GM12878 (cell line): ENCODE measurements around the gene SNX8. TPM values are rescaled to one million over a fixed set of nuclear protein-coding genes. Genes with fewer than 3 reads are reported as not detected.
"Not testable (repeated sequence)": the region's sequence is repeated elsewhere in the genome, so short reads cannot be mapped to it uniquely, and the experiment has no call there.

Experiments used
- ATAC-seq: fragments of 200-7000 bp; cut with Tn5 transposase; 3 replicates; pipeline ENCODE4 v1.9.1; 2020; ENCODE audit warnings: mild to moderate bottlenecking, moderate library complexity
- BruUV-seq: library from RNA; stranded (reverse); fragments of 400-500 nt; replicated peaks from 2 replicates; lab custom pipeline; 2021; lab: Mats Ljungman, UMichigan
- CTCF ChIA-PET: fragments of 300-600 bp; sonication (Branson Sonifier 250); formaldehyde crosslinking; extraction: SDS; loops from one replicate; lab custom pipeline; 2021; ENCODE audit warnings: inconsistent platforms; lab: Yijun Ruan, JAX
- POLR2A ChIA-PET: fragments of 350-600 bp; formaldehyde crosslinking; extraction: SDS; loops from one replicate; lab custom pipeline; 2021; ENCODE audit warnings: inconsistent platforms; lab: Charles Lee
- RAD21 ChIA-PET: fragments of 300-600 bp; sonication (Branson Sonifier 250); formaldehyde crosslinking; loops from one replicate; lab custom pipeline; 2023; ENCODE audit warnings: antibody characterized with exemption; ENCODE audit not compliant: unreplicated experiment; lab: Charles Lee
- SMC1A ChIA-PET: fragments of 300-600 bp; sonication (Branson Sonifier 250); formaldehyde crosslinking; loops from one replicate; lab custom pipeline; 2023; ENCODE audit not compliant: unreplicated experiment, uncharacterized antibody; lab: Charles Lee
- DNase-seq: peaks from one replicate; pipeline ENCODE4 v3.0.0-alpha.2; 2011; ENCODE audit warnings: low read depth, low spot score
- FAIRE-seq: peaks from 3 replicates; lab custom pipeline; 2011; peaks lifted over from hg19 to GRCh38; lab: Jason Lieb, UNC
- H2AFZ ChIP-seq: 2 replicates; pipeline ENCODE4 v1.6.0; 2011; ENCODE audit warnings: low read depth, low read length, control low read depth; ENCODE audit not compliant: control insufficient read depth
- H3K27ac ChIP-seq: 2 replicates; pipeline ENCODE4 v1.5.1; 2011; ENCODE audit warnings: control low read depth; ENCODE audit not compliant: control insufficient read depth, insufficient read depth
- H3K27me3 ChIP-seq, 2 experiments: replicated peaks in 1 of 2; 2 replicates each; pipeline versions ENCODE4 v1.6.0 to v1.6.1; 2011; ENCODE audit warnings: low read length in 1 of 2; ENCODE audit not compliant: control insufficient read depth in 2 of 2, insufficient read depth in 2 of 2
- H3K36me3 ChIP-seq, 2 experiments: 2 replicates each; pipeline ENCODE4 v1.5.1; 2011; ENCODE audit warnings: low read length in 1 of 2; ENCODE audit not compliant: control insufficient read depth in 2 of 2, insufficient read depth in 2 of 2
- H3K4me1 ChIP-seq: 2 replicates; pipeline ENCODE4 v1.6.1; 2011; ENCODE audit warnings: mild to moderate bottlenecking, low read length, moderate library complexity, mixed read lengths; ENCODE audit not compliant: control insufficient read depth, insufficient read depth
- H3K4me2 ChIP-seq: 2 replicates; pipeline ENCODE4 v1.6.0; 2011; ENCODE audit warnings: control low read depth; ENCODE audit not compliant: control insufficient read depth, insufficient read depth
- H3K4me3 ChIP-seq: fragments of 200-600 bp; sonication (generic); 2 replicates; pipeline ENCODE4 v1.5.1; 2016
- H3K79me2 ChIP-seq: 2 replicates; pipeline ENCODE4 v1.6.0; 2011; ENCODE audit warnings: low read length; ENCODE audit not compliant: control insufficient read depth, insufficient read depth
- H3K9ac ChIP-seq: 2 replicates; pipeline ENCODE4 v1.8.0; 2011; ENCODE audit warnings: low read length, control low read depth, mixed read lengths; ENCODE audit not compliant: control insufficient read depth, insufficient read depth
- H3K9me3 ChIP-seq: replicated peaks from 3 replicates; pipeline ENCODE4 v1.5.1; 2011; ENCODE audit warnings: mild to moderate bottlenecking, low read length; ENCODE audit not compliant: control insufficient read depth, insufficient read depth
- H4K20me1 ChIP-seq: 2 replicates; pipeline ENCODE4 v1.6.0; 2011; ENCODE audit not compliant: control insufficient read depth, insufficient read depth
- MEF2A ChIP-seq: IDR thresholded peaks from 2 replicates; pipeline ENCODE4 v1.6.1; 2011; ENCODE audit warnings: low read depth, mild to moderate bottlenecking, low read length, moderate library complexity; ENCODE audit not compliant: insufficient read depth
- NFYA ChIP-seq: IDR thresholded peaks from 2 replicates; pipeline ENCODE4 v1.6.1; 2011; ENCODE audit warnings: low read depth, mild to moderate bottlenecking, low read length, improper control_type of control experiment, borderline replicate concordance
- NR2C2 ChIP-seq: IDR thresholded peaks from 2 replicates; pipeline ENCODE4 v1.6.1; 2011; ENCODE audit warnings: borderline replicate concordance, low read depth; ENCODE audit not compliant: control insufficient read depth, insufficient read length
- WRNIP1 ChIP-seq: IDR thresholded peaks from 2 replicates; pipeline ENCODE4 v1.6.1; 2011; ENCODE audit warnings: low read depth, low read length, improper control_type of control experiment, borderline replicate concordance
- WGBS: methylation state at CpG from one replicate; pipeline ENCODE4 v1.1.6; 2016; ENCODE audit warnings: low lambda C conversion rate; ENCODE audit not compliant: insufficient replicate concordance, insufficient coverage; ENCODE audit errors: missing lambda C conversion rate; 5-methylcytosine and 5-hydroxymethylcytosine counted together
- in situ Hi-C: fragments of 300-500 bp; cut with MboI; formaldehyde crosslinking; loops from 9 replicates; pipeline ENCODE4 v1.14.3; 2018; ENCODE audit warnings: mixed read lengths
- intact Hi-C: fragments of 100-400 bp; cut with micrococcal nuclease; formaldehyde crosslinking; loops from one replicate; pipeline ENCODE4 v1.14.2; 2022; ENCODE audit not compliant: unreplicated experiment
- polyA plus RNA-seq, 11 experiments: library from polyadenylated mRNA; depleted of rRNA in 4 of 11; unstranded in 6 of 11; stranded (reverse) in 5 of 11; fragments of >200 nt; fragmentation: Nextera tagmentation in 4 of 11; fragmentation: Illumina TruSeq in 1 of 11; extraction: Ambion mirVana in 4 of 11; extraction: Trizol in 1 of 11; gene quantifications; 1 replicate in 1 of 11; 2 replicates in 10 of 11; pipeline versions ENCODE4 v1.2.1 to v1.2.3, GENCODE V29; 2011 to 2016; ENCODE audit warnings: inconsistent platforms in 2 of 11, missing spikeins in 2 of 11, low read depth in 1 of 11
- total RNA-seq, 4 experiments: library from RNA; depleted of rRNA in 3 of 4; stranded (reverse); fragments of >200 nt in 3 of 4; fragmentation: Illumina TruSeq in 1 of 4; extraction: Trizol in 1 of 4; gene quantifications; 2 replicates each; pipeline versions ENCODE4 v1.2.1 to v1.2.3, GENCODE V29; 2013 to 2021
- TF ChIP-seq, protein P1 (sequence below): fragments of 450-650 bp; IDR thresholded peaks from 2 replicates; pipeline ENCODE4 v1.6.1; 2014; ENCODE audit warnings: mild to moderate bottlenecking
- TF ChIP-seq, protein P2 (sequence below): IDR thresholded peaks from 2 replicates; pipeline ENCODE4 v1.6.1; 2012; ENCODE audit warnings: low read depth, low read length, improper control_type of control experiment

Gene SNX8
- total and polyA plus RNA-seq, 10 of the 15 experiments (the other 5 are each of a cell fraction or from before 2014, with no cell fraction given): 6.4 to 210 (median 97.6) TPM

DNA sequence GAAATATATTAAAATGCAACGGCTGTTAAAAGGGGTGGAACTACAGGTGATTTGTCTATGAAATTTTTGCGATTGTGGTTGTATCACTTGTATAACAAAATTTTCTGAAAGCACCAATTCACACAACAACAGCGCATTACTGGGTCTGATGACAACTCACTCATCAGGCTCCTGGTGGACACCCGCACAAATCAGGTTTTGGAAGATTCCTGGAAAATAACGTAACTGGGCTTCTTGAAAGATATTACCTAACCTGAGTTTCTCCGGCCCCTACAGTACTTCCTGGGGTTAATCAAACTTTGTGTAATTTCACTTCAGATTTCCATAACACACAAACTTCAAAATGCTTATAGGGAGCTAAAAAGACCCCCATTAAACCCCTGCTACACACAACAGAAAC, 7.6 kb downstream of the SNX8 start (continued):
- TF ChIP-seq, protein P1, sequence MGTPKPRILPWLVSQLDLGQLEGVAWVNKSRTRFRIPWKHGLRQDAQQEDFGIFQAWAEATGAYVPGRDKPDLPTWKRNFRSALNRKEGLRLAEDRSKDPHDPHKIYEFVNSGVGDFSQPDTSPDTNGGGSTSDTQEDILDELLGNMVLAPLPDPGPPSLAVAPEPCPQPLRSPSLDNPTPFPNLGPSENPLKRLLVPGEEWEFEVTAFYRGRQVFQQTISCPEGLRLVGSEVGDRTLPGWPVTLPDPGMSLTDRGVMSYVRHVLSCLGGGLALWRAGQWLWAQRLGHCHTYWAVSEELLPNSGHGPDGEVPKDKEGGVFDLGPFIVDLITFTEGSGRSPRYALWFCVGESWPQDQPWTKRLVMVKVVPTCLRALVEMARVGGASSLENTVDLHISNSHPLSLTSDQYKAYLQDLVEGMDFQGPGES: no peak
- TF ChIP-seq WRNIP1 (no peak), NR2C2 (no peak), NFYA (no peak), MEF2A (no peak)
- TF ChIP-seq, protein P2, sequence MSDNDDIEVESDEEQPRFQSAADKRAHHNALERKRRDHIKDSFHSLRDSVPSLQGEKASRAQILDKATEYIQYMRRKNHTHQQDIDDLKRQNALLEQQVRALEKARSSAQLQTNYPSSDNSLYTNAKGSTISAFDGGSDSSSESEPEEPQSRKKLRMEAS: no peak

DNA sequence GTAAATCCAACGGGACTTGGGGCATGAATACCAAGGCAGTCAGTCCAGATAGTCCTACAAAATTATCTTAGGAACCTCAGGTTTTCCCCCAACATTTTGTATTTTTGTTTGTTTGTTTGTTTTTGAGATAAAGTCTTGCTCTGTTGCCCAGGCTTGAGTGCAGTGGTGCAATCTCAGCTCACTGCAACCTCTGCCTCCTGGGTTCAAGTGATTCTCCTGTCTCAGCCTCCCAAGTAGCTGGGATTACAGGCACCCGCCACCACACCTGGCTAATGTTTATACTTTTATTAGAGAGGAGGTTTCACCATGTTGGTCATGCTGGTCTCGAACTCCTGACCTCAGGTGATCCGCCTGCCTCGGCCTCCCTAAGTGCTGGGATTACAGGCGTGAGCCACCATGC, 9.0 kb downstream of the SNX8 start:
- in situ Hi-C loops, BruUV-seq, CTCF ChIA-PET, H3K4me3 ChIP-seq, intact Hi-C loops, H4K20me1 ChIP-seq, ATAC-seq, H3K9ac ChIP-seq, H2AFZ ChIP-seq, H3K27me3 ChIP-seq, DNase-seq, H3K27ac ChIP-seq, SMC1A ChIA-PET, FAIRE-seq, H3K4me2 ChIP-seq, H3K9me3 ChIP-seq: not testable (repeated sequence)
- H3K36me3 ChIP-seq: peaks cover 0 to 12% of the 10 kb centered on the region in 2 experiments; a peak in 2 of 4 replicates
- WGBS: 81% methylated on average over 6 of the region's 6 CpGs
- peaks cover 37% of the 10 kb centered on the region for H3K4me1 ChIP-seq
- ChIA-PET RAD21 (interaction anchor here (1.0 to 1.1 kb wide), 3 partner anchors 43 to 1128 kb away, joined by 3 to 5 read pairs (median 5); no protein-coding TSS in a partner anchor), POLR2A (interaction anchor here (0.6 to 1.4 kb wide), 2 partner anchors 64 to 162 kb away, joined by 4 to 5 read pairs; partner anchors contain the start of genes MRM2 and NUDT1)
- H3K79me2 ChIP-seq: peaks cover 73% of the 10 kb centered on the region

DNA sequence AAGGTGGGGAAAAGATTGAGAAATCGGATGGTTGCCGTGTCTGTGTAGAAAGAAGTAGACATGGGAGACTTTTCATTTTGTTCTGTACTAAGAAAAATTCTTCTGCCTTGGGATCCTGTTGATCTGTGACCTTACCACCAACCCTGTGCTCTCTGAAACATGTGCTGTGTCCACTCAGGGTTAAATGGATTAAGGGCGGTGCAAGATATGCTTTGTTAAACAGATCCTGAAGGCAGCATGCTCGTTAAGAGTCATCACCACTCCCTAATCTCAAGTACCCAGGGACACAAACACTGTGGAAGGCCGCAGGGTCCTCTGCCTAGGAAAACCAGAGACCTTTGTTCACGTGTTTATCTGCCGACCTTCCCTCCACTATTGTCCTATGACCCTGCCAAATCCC, 10.7 kb downstream of the SNX8 start:
- H3K27me3 ChIP-seq, H2AFZ ChIP-seq, H3K27ac ChIP-seq, DNase-seq, POLR2A ChIA-PET, H3K4me2 ChIP-seq, BruUV-seq, H3K36me3 ChIP-seq, in situ Hi-C loops, ATAC-seq, intact Hi-C loops, FAIRE-seq, H3K9ac ChIP-seq, H4K20me1 ChIP-seq, SMC1A ChIA-PET, H3K4me3 ChIP-seq, H3K9me3 ChIP-seq, CTCF ChIA-PET: not testable (repeated sequence)
- RAD21 ChIA-PET: interaction anchor here (0.7 kb wide), 1 partner anchor 44 kb away, joined by 3 read pairs; no protein-coding TSS in a partner anchor
- Histone ChIP-seq H3K4me1 (peaks cover 32% of the 10 kb centered on the region), H3K79me2 (peaks cover 73% of the 10 kb centered on the region)
- 96% methylated on average over 5 of the region's 7 CpGs for WGBS
